GM12878 (cell line): ENCODE measurements around the gene MAP1S. TPM values are rescaled to one million over a fixed set of nuclear protein-coding genes. Genes with fewer than 3 reads are reported as not detected.

Experiments used
- ATAC-seq: fragments of 200-7000 bp; cut with Tn5 transposase; 3 replicates; pipeline ENCODE4 v1.9.1; 2020; ENCODE audit warnings: mild to moderate bottlenecking, moderate library complexity
- BruUV-seq: library from RNA; stranded (reverse); fragments of 400-500 nt; replicated peaks from 2 replicates; lab custom pipeline; 2021; lab: Mats Ljungman, UMichigan
- CTCF ChIA-PET: fragments of 300-600 bp; sonication (Branson Sonifier 250); formaldehyde crosslinking; extraction: SDS; loops from one replicate; lab custom pipeline; 2021; ENCODE audit warnings: inconsistent platforms; lab: Yijun Ruan, JAX
- POLR2A ChIA-PET: fragments of 350-600 bp; formaldehyde crosslinking; extraction: SDS; loops from one replicate; lab custom pipeline; 2021; ENCODE audit warnings: inconsistent platforms; lab: Charles Lee
- RAD21 ChIA-PET: fragments of 300-600 bp; sonication (Branson Sonifier 250); formaldehyde crosslinking; loops from one replicate; lab custom pipeline; 2023; ENCODE audit warnings: antibody characterized with exemption; ENCODE audit not compliant: unreplicated experiment; lab: Charles Lee
- SMC1A ChIA-PET: fragments of 300-600 bp; sonication (Branson Sonifier 250); formaldehyde crosslinking; loops from one replicate; lab custom pipeline; 2023; ENCODE audit not compliant: unreplicated experiment, uncharacterized antibody; lab: Charles Lee
- DNase-seq: peaks from one replicate; pipeline ENCODE4 v3.0.0-alpha.2; 2011; ENCODE audit warnings: low read depth, low spot score
- FAIRE-seq: peaks from 3 replicates; lab custom pipeline; 2011; peaks lifted over from hg19 to GRCh38; lab: Jason Lieb, UNC
- H2AFZ ChIP-seq: 2 replicates; pipeline ENCODE4 v1.6.0; 2011; ENCODE audit warnings: low read depth, low read length, control low read depth; ENCODE audit not compliant: control insufficient read depth
- H3K27ac ChIP-seq: 2 replicates; pipeline ENCODE4 v1.5.1; 2011; ENCODE audit warnings: control low read depth; ENCODE audit not compliant: control insufficient read depth, insufficient read depth
- H3K27me3 ChIP-seq, 2 experiments: replicated peaks in 1 of 2; 2 replicates each; pipeline versions ENCODE4 v1.6.0 to v1.6.1; 2011; ENCODE audit warnings: low read length in 1 of 2; ENCODE audit not compliant: control insufficient read depth in 2 of 2, insufficient read depth in 2 of 2
- H3K36me3 ChIP-seq, 2 experiments: 2 replicates each; pipeline ENCODE4 v1.5.1; 2011; ENCODE audit warnings: low read length in 1 of 2; ENCODE audit not compliant: control insufficient read depth in 2 of 2, insufficient read depth in 2 of 2
- H3K4me1 ChIP-seq: 2 replicates; pipeline ENCODE4 v1.6.1; 2011; ENCODE audit warnings: mild to moderate bottlenecking, low read length, moderate library complexity, mixed read lengths; ENCODE audit not compliant: control insufficient read depth, insufficient read depth
- H3K4me2 ChIP-seq: 2 replicates; pipeline ENCODE4 v1.6.0; 2011; ENCODE audit warnings: control low read depth; ENCODE audit not compliant: control insufficient read depth, insufficient read depth
- H3K4me3 ChIP-seq: fragments of 200-600 bp; sonication (generic); 2 replicates; pipeline ENCODE4 v1.5.1; 2016
- H3K79me2 ChIP-seq: 2 replicates; pipeline ENCODE4 v1.6.0; 2011; ENCODE audit warnings: low read length; ENCODE audit not compliant: control insufficient read depth, insufficient read depth
- H3K9ac ChIP-seq: 2 replicates; pipeline ENCODE4 v1.8.0; 2011; ENCODE audit warnings: low read length, control low read depth, mixed read lengths; ENCODE audit not compliant: control insufficient read depth, insufficient read depth
- H3K9me3 ChIP-seq: replicated peaks from 3 replicates; pipeline ENCODE4 v1.5.1; 2011; ENCODE audit warnings: mild to moderate bottlenecking, low read length; ENCODE audit not compliant: control insufficient read depth, insufficient read depth
- H4K20me1 ChIP-seq: 2 replicates; pipeline ENCODE4 v1.6.0; 2011; ENCODE audit not compliant: control insufficient read depth, insufficient read depth
- BACH1 ChIP-seq: fragments of 450-650 bp; IDR thresholded peaks from 2 replicates; pipeline ENCODE4 v1.6.1; 2017; ENCODE audit warnings: mild to moderate bottlenecking, borderline replicate concordance
- CTCF ChIP-seq, 3 experiments: IDR thresholded peaks in 2 of 3; conservative IDR thresholded peaks in 1 of 3; 2 replicates each; pipeline ENCODE4 v1.5.1; 2011; ENCODE audit warnings: low read depth in 3 of 3, low read length in 3 of 3, mild to moderate bottlenecking in 3 of 3, control low read depth in 2 of 3, moderate library complexity in 2 of 3, inconsistent platforms in 1 of 3, mixed read lengths in 1 of 3; ENCODE audit not compliant: control insufficient read depth in 2 of 3, insufficient read depth in 1 of 3; ENCODE audit errors: extremely low read depth in 1 of 3
- HCFC1 ChIP-seq: fragments of 150-350 bp; IDR thresholded peaks from 2 replicates; pipeline ENCODE4 v1.6.1; 2014; ENCODE audit warnings: low read length
- RAD21 ChIP-seq: IDR thresholded peaks from 2 replicates; pipeline ENCODE4 v1.6.1; 2011; ENCODE audit warnings: mild to moderate bottlenecking, low read depth, low read length, moderate library complexity; ENCODE audit not compliant: insufficient read depth
- RAD51 ChIP-seq: fragments of 450-650 bp; IDR thresholded peaks from 2 replicates; pipeline ENCODE4 v1.6.1; 2016; ENCODE audit warnings: moderate library complexity, mild to moderate bottlenecking, inconsistent platforms
- WGBS: methylation state at CpG from one replicate; pipeline ENCODE4 v1.1.6; 2016; ENCODE audit warnings: low lambda C conversion rate; ENCODE audit not compliant: insufficient replicate concordance, insufficient coverage; ENCODE audit errors: missing lambda C conversion rate; 5-methylcytosine and 5-hydroxymethylcytosine counted together
- in situ Hi-C: fragments of 300-500 bp; cut with MboI; formaldehyde crosslinking; loops from 9 replicates; pipeline ENCODE4 v1.14.3; 2018; ENCODE audit warnings: mixed read lengths
- intact Hi-C: fragments of 100-400 bp; cut with micrococcal nuclease; formaldehyde crosslinking; loops from one replicate; pipeline ENCODE4 v1.14.2; 2022; ENCODE audit not compliant: unreplicated experiment
- polyA plus RNA-seq, 11 experiments: library from polyadenylated mRNA; depleted of rRNA in 4 of 11; unstranded in 6 of 11; stranded (reverse) in 5 of 11; fragments of >200 nt; fragmentation: Nextera tagmentation in 4 of 11; fragmentation: Illumina TruSeq in 1 of 11; extraction: Ambion mirVana in 4 of 11; extraction: Trizol in 1 of 11; gene quantifications; 1 replicate in 1 of 11; 2 replicates in 10 of 11; pipeline versions ENCODE4 v1.2.1 to v1.2.3, GENCODE V29; 2011 to 2016; ENCODE audit warnings: inconsistent platforms in 2 of 11, missing spikeins in 2 of 11, low read depth in 1 of 11
- total RNA-seq, 4 experiments: library from RNA; depleted of rRNA in 3 of 4; stranded (reverse); fragments of >200 nt in 3 of 4; fragmentation: Illumina TruSeq in 1 of 4; extraction: Trizol in 1 of 4; gene quantifications; 2 replicates each; pipeline versions ENCODE4 v1.2.1 to v1.2.3, GENCODE V29; 2013 to 2021

Gene MAP1S
- total and polyA plus RNA-seq, 10 of the 15 experiments (the other 5 are each of a cell fraction or from before 2014, with no cell fraction given), result 2.1 to 63.9 (median 15.0) TPM

DNA sequence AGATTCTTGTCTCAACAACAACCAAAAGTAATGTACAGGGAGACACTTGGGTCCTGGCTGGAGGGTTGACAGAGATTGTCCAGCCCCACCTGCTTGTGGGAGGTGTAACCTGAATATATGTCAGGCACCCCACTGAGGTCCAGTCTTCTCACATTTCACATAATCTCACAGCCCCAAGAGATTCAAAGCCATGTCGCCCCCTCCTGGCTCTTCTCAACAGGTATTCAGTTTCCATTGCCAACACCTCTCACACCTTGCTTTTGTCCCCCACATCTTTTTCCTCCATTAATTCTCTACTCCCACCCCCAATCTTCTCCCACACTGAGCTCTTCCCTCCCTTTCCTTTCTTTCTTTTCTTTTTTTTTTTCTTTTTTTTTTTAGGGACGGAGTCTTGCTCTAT is 42.3 kb upstream of the MAP1S start:
- in situ Hi-C loops (no loop called here), intact Hi-C loops (no loop called here)
- Histone ChIP-seq H3K27me3 (peaks cover 0 to 5% of the 10 kb centered on the region in 2 experiments; a peak in 1 of 4 replicates), H3K4me3 (no peak overlapping the region), H3K4me2 (no peak overlapping the region), H3K36me3 (no peaks in the 10 kb centered on the region), H3K27ac (no peak overlapping the region), H4K20me1 (no peaks in the 10 kb centered on the region), H3K9ac (no peak overlapping the region), H3K79me2 (no peaks in the 10 kb centered on the region), H2AFZ (no peak overlapping the region), H3K9me3 (no peaks in the 10 kb centered on the region; the same call in 2 of the 3 replicates)
- FAIRE-seq, result no peak
- no TSS peak for BruUV-seq
- ATAC-seq, result no peak
- SMC1A ChIA-PET, result interaction anchor here (0.7 to 1.0 kb wide), 2 partner anchors 179 to 181 kb away, joined by 3 to 4 read pairs; no protein-coding TSS in a partner anchor
- POLR2A ChIA-PET, result no interaction called here
- no peak for DNase-seq
- CTCF ChIA-PET, result interaction anchor here (0.8 kb wide), 1 partner anchor 209 kb away, joined by 3 read pairs; no protein-coding TSS in a partner anchor
- RAD21 ChIA-PET, result interaction anchor here (1.4 kb wide), 1 partner anchor 16 kb away, joined by 3 read pairs; no protein-coding TSS in a partner anchor
- WGBS, result 0% methylated on average over 1 of the region's 2 CpGs
- peak; percentile 38; the same call in 1 of the 2 replicates for TF ChIP-seq RAD21
- TF ChIP-seq CTCF (IDR thresholded peaks at IDR 0.05 in 2 of 3, conservative IDR thresholded peaks at IDR 0.05 in 1 of 3; ENCODE audit: control insufficient read depth in 2 of 3, extremely low read depth in 1 of 3, insufficient read depth in 1 of 3, low read depth in 3 of 3, low read length in 3 of 3), result peak; percentile 22 to 35 (median 30); a peak in 4 of 6 replicates
- no peak for TF ChIP-seq RAD51
- no peak for TF ChIP-seq HCFC1
- no peak for TF ChIP-seq BACH1
- TF ChIP-seq, all 136 proteins: peak for 2
- H3K4me1 ChIP-seq, result peaks cover 5% of the 10 kb centered on the region; the same call in 1 of the 2 replicates
